ENCODE results near the gene TOR1AIP2. TPM values are rescaled to one million over a fixed set of nuclear protein-coding genes. Genes with fewer than 3 reads are reported as not detected.

TOR1AIP2 gene
- total and polyA plus RNA-seq, 2 donors (not counting 3 experiments of a cell fraction or from before 2014, with no cell fraction given): 18.6 to 101 TPM

- no peak for DNase-seq (ENCODE audit: low read depth, low spot score)
- H2AFZ ChIP-seq (ENCODE audit: low read depth, low read length): no peak overlapping the region
- no TSS peak for BruUV-seq (replicated peaks)
- H4K20me1 ChIP-seq (replicated peaks; ENCODE audit: control insufficient read depth, extremely low read depth, insufficient read depth, low read length): no peaks in the 10 kb centered on the region
- H3K27me3 ChIP-seq (ENCODE audit: control insufficient read depth in 2 of 2, insufficient read depth in 2 of 2, low read length in 2 of 2): peaks cover 3 to 7% of the 10 kb centered on the region in 2 experiments
- H3K27ac ChIP-seq (ENCODE audit: insufficient read depth, low read depth, low read length): no peak overlapping the region
- no peak for TF ChIP-seq FOS (IDR thresholded peaks at IDR 0.05; ENCODE audit: borderline replicate concordance, insufficient read depth, low read length)
- no peak for TF ChIP-seq EZH2 (IDR thresholded peaks at IDR 0.05; ENCODE audit: borderline replicate concordance, low read depth, low read length, severe bottlenecking)
- TF ChIP-seq GATA2 (IDR thresholded peaks at IDR 0.05; ENCODE audit: insufficient read depth, insufficient read length, low read depth, low read length): no peak
- TF ChIP-seq POLR2A (IDR thresholded peaks at IDR 0.05; ENCODE audit: low read depth, low read length): no peak
- TF ChIP-seq JUN (IDR thresholded peaks at IDR 0.05; ENCODE audit: borderline replicate concordance, insufficient read depth, insufficient read length, low read depth): no peak
- ChIA-PET CTCF (interaction anchor here (0.8 to 4.7 kb wide), 3 partner anchors 16 to 87 kb away, joined by 3 to 28 read pairs (median 7); no protein-coding TSS in a partner anchor), POLR2A (no interaction called here)
- dilution Hi-C loops (cut with MboI; ENCODE audit: extremely low pct_ligation_motif_present, low sequenced_read_pairs) (no loop called here), intact Hi-C loops (cut with micrococcal nuclease) (no loop called here)
- H3K79me2 ChIP-seq (ENCODE audit: control insufficient read depth, insufficient read depth, low read length): no peaks in the 10 kb centered on the region
- no peak overlapping the region for H3K4me2 ChIP-seq (ENCODE audit: insufficient read depth, low read length)
- no peak for FAIRE-seq
- H3K4me1 ChIP-seq (ENCODE audit: control insufficient read depth, extremely low read depth, insufficient read depth, low read length): no peaks in the 10 kb centered on the region
- H3K4me3 ChIP-seq (replicated peaks in 1 of 3; ENCODE audit: insufficient read depth in 1 of 3, low read depth in 1 of 3, low read length in 3 of 3): no peak overlapping the region
- no peaks in the 10 kb centered on the region for H3K9me3 ChIP-seq (replicated peaks; ENCODE audit: control insufficient read depth, insufficient read depth, low read length)
- H3K36me3 ChIP-seq (ENCODE audit: control insufficient read depth in 2 of 2, extremely low read depth in 1 of 2, insufficient read depth in 2 of 2, low read length in 2 of 2): no peaks in the 10 kb centered on the region
- H3K9ac ChIP-seq (replicated peaks; ENCODE audit: extremely low read depth, insufficient read depth, low read length): no peak overlapping the region
- no peaks in the 10 kb centered on the region for H3K9me1 ChIP-seq (replicated peaks; ENCODE audit: control insufficient read depth, extremely low read depth, insufficient read depth, low read length)
These were observed 84.3 kb downstream of the TOR1AIP2 start for GRCh38 chr1:179793281-179793680.

Other genes with a start within 250 kb of the TOR1AIP2 start
- not detected in 2 replicates for gene FAM163A, start 134.5 kb downstream of the TOR1AIP2 start, total RNA-seq
- gene FAM163A, start 134.5 kb downstream of the TOR1AIP2 start, polyA plus RNA-seq: 0.03 TPM in 1 of 2 replicates, not detected in the other
- 28.8 and 30.2 TPM in 2 replicates for gene TOR1AIP1, start 4.5 kb upstream of the TOR1AIP2 start, total RNA-seq
- gene TOR1AIP1, start 4.5 kb upstream of the TOR1AIP2 start, polyA plus RNA-seq: 10.9 and 12.0 TPM in 2 replicates
- 30.1 and 30.3 TPM in 2 replicates for gene CEP350, start 77.0 kb upstream of the TOR1AIP2 start, total RNA-seq
- 2.7 and 4.8 TPM in 2 replicates for gene CEP350, start 77.0 kb upstream of the TOR1AIP2 start, polyA plus RNA-seq

Measured in endothelial cell of umbilical vein (primary cell).